ENCODE results near the gene SPAG9. TPM values are rescaled to one million over a fixed set of nuclear protein-coding genes. Genes with fewer than 3 reads are reported as not detected.

Gene SPAG9
- total RNA-seq, 6 donors from 2014 or later: 87.5 to 233 (median 152) TPM

GRCh38 chr17:50939795-50940684, 180.6 kb downstream of the SPAG9 start:
- WGBS, 2 donors: 84 to 94% methylated on average over 14 to 16 of the region's 16 CpGs
- H3K4me1 ChIP-seq: peaks cover 13 to 24% (median 18%) of the 10 kb centered on the region in 4 donors
- peak in 1 of 2 donors; percentile 17 for DNase-seq

GRCh38 chr17:50939542-50939794, 181.2 kb downstream of the SPAG9 start:
- WGBS, 2 donors: 100% methylated on average over 1 to 4 of the region's 4 CpGs
- Histone ChIP-seq H3K27ac (no peak overlapping the region), H3K4me3 (no peak overlapping the region), H3K36me3 (no peaks in the 10 kb centered on the region), H3K27me3 (no peaks in the 10 kb centered on the region), H3K9me3 (no peaks in the 10 kb centered on the region), H3K4me1 (peaks cover 9 to 20% (median 12%) of the 10 kb centered on the region in 4 donors)
- ATAC-seq (ENCODE audit: low FRiP score in 2 of 2) (no peak), DNase-seq (no peak)
- no peak for TF ChIP-seq CTCF (IDR thresholded peaks at IDR 0.05)
- TF ChIP-seq EP300 (IDR thresholded peaks at IDR 0.05): no peak
- no peak for TF ChIP-seq POLR2AphosphoS5 (IDR thresholded peaks at IDR 0.05)
- no peak for TF ChIP-seq POLR2A (IDR thresholded peaks at IDR 0.05)

More at GRCh38 chr17:50939795-50940684, 180.6 kb downstream of the SPAG9 start:
- no peak for ATAC-seq (ENCODE audit: low FRiP score in 2 of 2)
- no peak overlapping the region for H3K27ac ChIP-seq
- no peaks in the 10 kb centered on the region for H3K27me3 ChIP-seq
- no peak for TF ChIP-seq EP300 (IDR thresholded peaks at IDR 0.05)
- no peak for TF ChIP-seq CTCF (IDR thresholded peaks at IDR 0.05)
- TF ChIP-seq POLR2AphosphoS5 (IDR thresholded peaks at IDR 0.05): no peak
- TF ChIP-seq POLR2A (IDR thresholded peaks at IDR 0.05): no peak
- no peaks in the 10 kb centered on the region for H3K9me3 ChIP-seq
- no peak overlapping the region for H3K4me3 ChIP-seq
- no peaks in the 10 kb centered on the region for H3K36me3 ChIP-seq

- 92 to 94% methylated on average over 10 of the region's 10 CpGs for WGBS, 2 donors
- Histone ChIP-seq H3K4me1 (peaks cover 5 to 15% (median 7%) of the 10 kb centered on the region in 4 donors), H3K27me3 (no peaks in the 10 kb centered on the region), H3K27ac (no peak overlapping the region), H3K4me3 (no peak overlapping the region), H3K9me3 (no peaks in the 10 kb centered on the region), H3K36me3 (no peaks in the 10 kb centered on the region)
- ATAC-seq (ENCODE audit: low FRiP score in 2 of 2) (no peak), DNase-seq (no peak)
- no peak for TF ChIP-seq CTCF (IDR thresholded peaks at IDR 0.05)
- TF ChIP-seq POLR2AphosphoS5 (IDR thresholded peaks at IDR 0.05): no peak
- TF ChIP-seq POLR2A (IDR thresholded peaks at IDR 0.05): no peak
- no peak for TF ChIP-seq EP300 (IDR thresholded peaks at IDR 0.05)
These were observed 181.7 kb downstream of the SPAG9 start for GRCh38 chr17:50938821-50939541.

GRCh38 chr17:50935996-50936266, 184.7 kb downstream of the SPAG9 start:
- WGBS, 2 donors: 85 to 91% methylated on average over 5 of the region's 5 CpGs
- TF ChIP-seq POLR2AphosphoS5 (IDR thresholded peaks at IDR 0.05) (no peak), CTCF (IDR thresholded peaks at IDR 0.05) (no peak), POLR2A (IDR thresholded peaks at IDR 0.05) (no peak), EP300 (IDR thresholded peaks at IDR 0.05) (no peak)
- Histone ChIP-seq H3K36me3 (no peaks in the 10 kb centered on the region), H3K4me1 (peaks cover 6 to 13% (median 8%) of the 10 kb centered on the region in 4 donors), H3K27me3 (no peaks in the 10 kb centered on the region), H3K9me3 (no peaks in the 10 kb centered on the region), H3K4me3 (no peak overlapping the region), H3K27ac (no peak overlapping the region)
- DNase-seq (no peak), ATAC-seq (ENCODE audit: low FRiP score in 2 of 2) (no peak)

Data from upper lobe of left lung (tissue), 6 donors.